BLaER1 treated with 17β-estradiol and CSF1 and Interleukin-3, amounts not matched to agents 10 nM and 100 nM (cell line): ENCODE measurements around the gene SHCBP1L.

Experiments
- H3K27ac ChIP-seq, 11 experiments: shearing (Covaris generic); formaldehyde crosslinking; 2 replicates each; pipeline ENCODE4 v1.8.1; 2022
- H3K27me3 ChIP-seq, 11 experiments: shearing (Covaris generic); formaldehyde crosslinking; 2 replicates each; pipeline ENCODE4 v1.8.1; 2022
- H3K36me3 ChIP-seq, 11 experiments: shearing (Covaris generic); formaldehyde crosslinking; 2 replicates each; pipeline ENCODE4 v1.8.1; 2022
- H3K4me1 ChIP-seq, 10 experiments: shearing (Covaris generic); formaldehyde crosslinking; 2 replicates each; pipeline ENCODE4 v1.8.1; 2022
- H3K4me2 ChIP-seq, 11 experiments: shearing (Covaris generic); formaldehyde crosslinking; 2 replicates each; pipeline ENCODE4 v1.8.1; 2022
- H3K4me3 ChIP-seq, 10 experiments: shearing (Covaris generic); formaldehyde crosslinking; 2 replicates each; pipeline ENCODE4 v1.8.1; 2022
- H3K9ac ChIP-seq, 11 experiments: shearing (Covaris generic); formaldehyde crosslinking; 2 replicates each; pipeline ENCODE4 v1.8.1; 2022
- H3K9me3 ChIP-seq, 11 experiments: shearing (Covaris generic); formaldehyde crosslinking; replicated peaks in 1 of 11; 2 replicates each; pipeline ENCODE4 v1.8.1; 2022
- H4K20me1 ChIP-seq, 11 experiments: shearing (Covaris generic); formaldehyde crosslinking; 2 replicates each; pipeline ENCODE4 v1.8.1; 2022
- Cebpa-rat ChIP-seq, 11 experiments: shearing (Covaris generic); IDR thresholded peaks; 2 replicates each; pipeline ENCODE4 v1.8.1; 2022

The SHCBP1L gene

GRCh38 chr1:182968836-182969734, 16.1 kb upstream of the SHCBP1L start:
- Histone ChIP-seq H3K36me3 (no peaks in the 10 kb centered on the region), H3K9me3 (no peaks in the 10 kb centered on the region), H3K4me3 (no peak overlapping the region), H4K20me1 (no peaks in the 10 kb centered on the region), H3K4me1 (no peaks in the 10 kb centered on the region), H3K27ac (no peak overlapping the region), H3K4me2 (no peak overlapping the region), H3K9ac (no peak overlapping the region), H3K27me3 (no peaks in the 10 kb centered on the region)
- TF ChIP-seq Cebpa-rat (IDR thresholded peaks at IDR 0.05): no peak

DNA sequence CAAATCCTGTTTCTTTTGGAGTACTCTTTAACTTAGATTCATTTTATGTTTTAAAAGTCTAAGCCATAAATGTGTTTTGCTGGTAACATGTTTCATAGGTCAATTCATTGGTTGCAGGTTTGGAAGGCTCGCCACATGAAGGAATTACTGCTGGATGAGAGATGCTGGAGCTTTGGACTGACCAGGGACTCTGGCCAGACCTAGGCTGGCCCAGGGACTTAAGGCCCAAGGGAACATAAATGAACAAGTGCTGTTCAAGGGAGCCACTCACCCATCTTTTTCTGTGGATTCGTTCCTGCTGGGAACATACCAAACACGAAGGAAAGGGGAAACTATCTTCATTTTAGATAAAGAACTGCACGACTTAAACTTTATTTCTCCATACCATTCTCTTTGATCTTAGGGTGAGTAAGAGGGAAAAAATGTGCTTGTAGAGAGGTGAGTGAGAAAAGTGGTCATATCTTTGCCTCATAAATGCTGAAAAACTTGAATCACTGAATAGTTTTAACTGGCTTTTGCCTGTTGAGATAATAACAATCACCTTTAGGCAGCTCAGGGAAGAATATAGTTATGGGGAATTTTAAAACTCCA, 15.3 kb upstream of the SHCBP1L start:
- H3K4me3 ChIP-seq: no peak overlapping the region
- no peak overlapping the region for H3K27ac ChIP-seq
- H3K9me3 ChIP-seq: no peaks in the 10 kb centered on the region
- no peak for TF ChIP-seq Cebpa-rat (IDR thresholded peaks at IDR 0.05)
- H4K20me1 ChIP-seq: no peaks in the 10 kb centered on the region
- no peak overlapping the region for H3K4me2 ChIP-seq
- H3K36me3 ChIP-seq: no peaks in the 10 kb centered on the region
- H3K9ac ChIP-seq: no peak overlapping the region
- H3K27me3 ChIP-seq: no peaks in the 10 kb centered on the region
- peaks cover 0 to 4% (median under 1%) of the 10 kb centered on the region in 10 experiments; a peak in 3 of 20 replicates for H3K4me1 ChIP-seq

- no peak overlapping the region for H3K27ac ChIP-seq
- TF ChIP-seq Cebpa-rat (IDR thresholded peaks at IDR 0.05): no peak
- H3K36me3 ChIP-seq: no peaks in the 10 kb centered on the region
- peaks cover 3 to 11% (median 7%) of the 10 kb centered on the region in 10 experiments; a peak in 13 of 20 replicates for H3K4me1 ChIP-seq
- no peaks in the 10 kb centered on the region for H3K27me3 ChIP-seq
- no peak overlapping the region for H3K4me3 ChIP-seq
- no peaks in the 10 kb centered on the region for H4K20me1 ChIP-seq
- no peak overlapping the region for H3K9ac ChIP-seq
- H3K9me3 ChIP-seq: no peaks in the 10 kb centered on the region
- H3K4me2 ChIP-seq: no peak overlapping the region
Observed at GRCh38 chr1:182965861-182966260, 12.9 kb upstream of the SHCBP1L start.

DNA sequence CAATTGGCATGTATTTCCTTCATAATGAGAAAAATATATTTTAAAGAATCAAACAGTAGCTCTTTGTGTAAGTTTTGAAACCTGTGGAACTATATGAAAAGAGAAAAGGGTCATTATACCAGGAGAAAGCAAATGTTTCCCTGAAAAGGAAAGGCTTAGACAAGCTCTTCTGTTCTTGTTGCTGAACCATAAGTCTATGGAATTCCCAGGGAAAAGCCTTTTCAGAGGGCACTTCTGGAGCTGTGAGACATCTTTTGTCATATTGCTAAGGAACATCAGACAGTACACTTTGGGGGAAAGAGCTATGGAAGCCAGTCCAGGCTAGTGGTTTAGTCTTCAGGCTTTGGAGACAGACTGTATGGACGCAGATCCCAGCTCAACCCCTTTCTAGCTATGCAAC, 12.1 kb upstream of the SHCBP1L start:
- peaks cover 3 to 11% (median 7%) of the 10 kb centered on the region in 10 experiments; a peak in 13 of 20 replicates for H3K4me1 ChIP-seq
- H3K27me3 ChIP-seq: no peaks in the 10 kb centered on the region
- no peak for TF ChIP-seq Cebpa-rat (IDR thresholded peaks at IDR 0.05)
- H3K9me3 ChIP-seq: no peaks in the 10 kb centered on the region
- no peak overlapping the region for H3K4me3 ChIP-seq
- H4K20me1 ChIP-seq: no peaks in the 10 kb centered on the region
- H3K27ac ChIP-seq: no peak overlapping the region
- H3K36me3 ChIP-seq: no peaks in the 10 kb centered on the region
- H3K9ac ChIP-seq: no peak overlapping the region
- H3K4me2 ChIP-seq: no peak overlapping the region

DNA sequence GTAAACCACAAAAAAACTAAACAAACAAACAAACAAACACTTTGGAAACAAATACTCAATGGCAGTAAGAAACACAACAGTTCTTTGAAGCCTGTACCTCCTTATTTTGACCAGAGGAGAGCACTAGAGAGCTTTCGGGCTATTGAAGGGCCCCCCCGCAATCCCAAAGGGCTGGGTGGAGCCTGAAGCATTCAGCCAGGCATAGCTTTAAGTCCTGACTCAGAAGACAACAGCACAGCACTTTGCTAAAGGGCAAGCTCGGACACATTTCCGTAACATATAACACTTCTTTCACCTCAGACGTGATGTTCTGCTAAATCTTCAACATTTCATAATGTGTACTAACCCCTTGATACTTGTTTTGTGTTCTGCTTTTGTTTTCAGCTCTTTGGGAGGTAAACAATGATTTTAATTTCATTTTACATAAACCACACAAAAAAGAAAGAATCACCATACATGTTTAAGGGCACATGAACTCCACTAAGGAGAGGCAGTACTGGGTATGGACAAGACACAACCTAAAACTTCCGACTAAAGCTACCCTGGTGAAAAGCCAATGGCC, 9.7 kb upstream of the SHCBP1L start:
- H3K36me3 ChIP-seq: no peaks in the 10 kb centered on the region
- H4K20me1 ChIP-seq: no peaks in the 10 kb centered on the region
- TF ChIP-seq Cebpa-rat (IDR thresholded peaks at IDR 0.05): no peak
- peak overlapping the region; percentile 41 to 78 (median 69); a peak in 20 of 22 replicates for H3K27ac ChIP-seq
- H3K4me2 ChIP-seq: peak overlapping the region; percentile 41 to 85 (median 64); a peak in 21 of 22 replicates
- peaks cover 3 to 11% (median 7%) of the 10 kb centered on the region in 10 experiments; a peak in 13 of 20 replicates for H3K4me1 ChIP-seq
- H3K9me3 ChIP-seq: peaks cover 0 to 10% (median 0%) of the 10 kb centered on the region in 11 experiments; a peak in 7 of 22 replicates
- peak overlapping the region in 7 of 10 experiments; percentile 26 to 41 (median 33); a peak in 8 of 20 replicates for H3K4me3 ChIP-seq
- H3K27me3 ChIP-seq: no peaks in the 10 kb centered on the region
- H3K9ac ChIP-seq: peak overlapping the region; percentile 44 to 71 (median 63)

GRCh38 chr1:182960046-182960445, 7.1 kb upstream of the SHCBP1L start:
- Histone ChIP-seq H3K4me2 (no peak overlapping the region), H3K4me1 (peaks cover 6 to 26% (median 10%) of the 10 kb centered on the region in 10 experiments; a peak in 18 of 20 replicates), H4K20me1 (no peaks in the 10 kb centered on the region), H3K9me3 (peaks cover 0 to 10% (median 0%) of the 10 kb centered on the region in 11 experiments; a peak in 7 of 22 replicates), H3K27ac (no peak overlapping the region), H3K4me3 (no peak overlapping the region), H3K9ac (no peak overlapping the region), H3K27me3 (no peaks in the 10 kb centered on the region), H3K36me3 (no peaks in the 10 kb centered on the region)
- no peak for TF ChIP-seq Cebpa-rat (IDR thresholded peaks at IDR 0.05)

DNA sequence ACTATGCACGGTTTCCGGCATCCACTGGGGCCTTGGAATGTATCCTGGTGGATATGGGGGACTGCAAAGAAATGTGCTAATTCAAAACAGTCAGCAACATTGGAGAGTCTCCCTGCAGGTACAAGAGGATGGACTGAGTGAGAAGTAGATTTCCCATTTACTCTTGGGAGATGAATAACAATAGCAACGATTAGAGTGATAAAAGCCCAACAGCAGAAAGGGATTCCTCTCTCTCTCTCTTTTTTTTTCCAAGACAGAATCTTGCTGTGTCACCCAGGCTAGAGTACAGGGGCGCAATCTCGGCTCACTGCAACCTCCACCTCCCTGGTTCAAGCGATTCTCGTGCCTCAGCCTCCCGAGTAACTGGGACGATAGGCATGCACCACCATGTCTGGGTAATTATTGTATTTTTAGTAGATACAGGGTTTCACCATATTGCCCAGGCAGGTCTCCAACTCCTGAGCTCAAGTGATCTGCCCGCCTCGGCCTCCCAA, 5.0 kb upstream of the SHCBP1L start:
- Histone ChIP-seq H3K27ac (no peak overlapping the region), H4K20me1 (no peaks in the 10 kb centered on the region), H3K9me3 (peaks cover 0 to 14% (median 2%) of the 10 kb centered on the region in 11 experiments; a peak in 15 of 22 replicates), H3K4me3 (no peak overlapping the region), H3K9ac (no peak overlapping the region), H3K27me3 (no peaks in the 10 kb centered on the region), H3K4me2 (no peak overlapping the region), H3K4me1 (peaks cover 3 to 22% (median 4%) of the 10 kb centered on the region in 10 experiments; a peak in 18 of 20 replicates), H3K36me3 (no peaks in the 10 kb centered on the region)
- TF ChIP-seq Cebpa-rat (IDR thresholded peaks at IDR 0.05): no peak

- Histone ChIP-seq H3K27ac (peak overlapping the region in 2 of 11 experiments; percentile 28 to 52; a peak in 4 of 22 replicates), H3K4me2 (peak overlapping the region in 4 of 11 experiments; percentile 18 to 76 (median 56); a peak in 5 of 22 replicates), H3K4me3 (no peak overlapping the region), H3K27me3 (no peaks in the 10 kb centered on the region), H3K9ac (no peak overlapping the region), H3K36me3 (no peaks in the 10 kb centered on the region), H3K4me1 (peaks cover 0 to 19% (median 0%) of the 10 kb centered on the region in 10 experiments; a peak in 7 of 20 replicates), H4K20me1 (no peaks in the 10 kb centered on the region), H3K9me3 (peaks cover 0 to 21% (median 9%) of the 10 kb centered on the region in 11 experiments; a peak in 16 of 22 replicates)
- no peak for TF ChIP-seq Cebpa-rat (IDR thresholded peaks at IDR 0.05)
Observed at GRCh38 chr1:182956708-182957365, 3.9 kb upstream of the SHCBP1L start.
